ENCODE data around the gene KIF1A.

KIF1A gene

GRCh38 chr2:240796543-240797499 lies 23.2 kb downstream of the KIF1A start:
- no peak for DNase-seq

DNA sequence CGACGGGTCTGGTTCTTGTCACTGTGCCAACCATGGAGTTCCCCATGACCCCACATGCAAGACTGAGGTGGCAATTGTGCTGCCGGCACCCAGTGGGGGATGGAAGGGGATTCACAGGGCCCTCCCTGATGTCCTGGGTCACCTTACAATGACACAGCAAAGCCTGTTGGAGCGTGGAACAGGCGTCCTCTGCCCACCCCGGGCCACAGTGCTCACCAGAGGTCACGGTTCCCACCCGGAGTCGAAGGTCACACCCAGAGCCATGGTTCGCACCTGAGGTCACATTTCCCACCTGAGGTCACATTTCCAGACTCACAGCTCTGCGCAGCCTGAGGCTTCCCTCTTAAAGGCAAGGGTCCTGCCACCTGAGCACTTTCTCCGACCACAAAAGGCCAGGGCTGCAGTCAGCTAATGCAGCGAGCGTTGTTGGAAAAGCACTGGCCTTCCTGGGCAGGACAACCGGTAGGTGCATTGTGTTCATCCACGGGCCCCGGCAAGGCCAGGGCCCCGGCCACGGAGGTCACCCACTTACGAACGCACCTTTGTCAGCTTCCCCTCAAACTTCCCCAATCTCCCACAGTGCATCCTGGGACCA lies 24.0 kb downstream of the KIF1A start:
- DNase-seq: no peak

DNA sequence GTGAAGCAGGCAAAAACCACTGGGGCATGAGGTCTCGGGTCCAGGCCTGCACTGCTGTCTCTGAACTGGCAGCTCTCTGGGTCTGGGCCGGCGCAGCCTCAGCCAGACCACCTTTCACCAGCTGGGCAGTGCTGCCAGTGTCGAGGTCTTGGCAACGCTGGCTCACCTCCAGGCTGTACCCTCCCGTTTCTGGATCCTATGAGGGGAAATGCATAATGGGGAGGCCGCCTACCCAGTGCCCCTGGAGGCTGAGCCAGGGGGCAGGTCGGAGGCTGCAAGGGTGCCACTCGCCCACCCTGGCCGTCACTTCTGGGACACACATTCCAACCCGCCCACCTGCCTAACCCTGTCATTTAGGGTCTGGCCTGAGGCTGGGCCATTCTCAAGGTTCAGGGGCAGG lies 24.6 kb downstream of the KIF1A start:
- DNase-seq: no peak

DNA sequence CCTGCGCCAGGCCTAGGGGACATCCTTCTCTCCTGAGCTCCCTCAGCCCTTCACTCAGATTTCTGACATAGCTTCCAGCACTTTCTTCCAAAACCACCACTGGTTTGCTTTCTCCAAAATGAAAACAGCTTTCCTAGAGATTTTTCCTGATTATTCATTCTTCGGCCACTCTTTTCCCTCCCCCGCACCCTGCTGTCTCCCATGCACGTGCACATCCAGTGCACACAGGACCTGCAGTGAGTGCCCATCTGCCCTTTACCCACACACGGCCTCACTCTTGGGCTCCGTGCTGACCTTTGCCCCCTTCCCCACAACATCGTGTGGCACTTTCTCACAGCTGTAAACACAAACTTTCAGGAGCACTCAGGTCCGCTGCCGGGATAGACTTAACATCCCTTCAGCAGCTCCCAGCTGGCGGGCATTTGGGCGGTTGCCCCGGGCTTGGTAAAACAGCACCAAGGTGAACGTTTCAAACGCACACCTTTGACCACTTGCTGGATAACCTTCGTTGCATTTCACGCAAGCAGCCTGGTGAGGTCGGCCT lies 25.8 kb downstream of the KIF1A start:
- no peak for DNase-seq

DNA sequence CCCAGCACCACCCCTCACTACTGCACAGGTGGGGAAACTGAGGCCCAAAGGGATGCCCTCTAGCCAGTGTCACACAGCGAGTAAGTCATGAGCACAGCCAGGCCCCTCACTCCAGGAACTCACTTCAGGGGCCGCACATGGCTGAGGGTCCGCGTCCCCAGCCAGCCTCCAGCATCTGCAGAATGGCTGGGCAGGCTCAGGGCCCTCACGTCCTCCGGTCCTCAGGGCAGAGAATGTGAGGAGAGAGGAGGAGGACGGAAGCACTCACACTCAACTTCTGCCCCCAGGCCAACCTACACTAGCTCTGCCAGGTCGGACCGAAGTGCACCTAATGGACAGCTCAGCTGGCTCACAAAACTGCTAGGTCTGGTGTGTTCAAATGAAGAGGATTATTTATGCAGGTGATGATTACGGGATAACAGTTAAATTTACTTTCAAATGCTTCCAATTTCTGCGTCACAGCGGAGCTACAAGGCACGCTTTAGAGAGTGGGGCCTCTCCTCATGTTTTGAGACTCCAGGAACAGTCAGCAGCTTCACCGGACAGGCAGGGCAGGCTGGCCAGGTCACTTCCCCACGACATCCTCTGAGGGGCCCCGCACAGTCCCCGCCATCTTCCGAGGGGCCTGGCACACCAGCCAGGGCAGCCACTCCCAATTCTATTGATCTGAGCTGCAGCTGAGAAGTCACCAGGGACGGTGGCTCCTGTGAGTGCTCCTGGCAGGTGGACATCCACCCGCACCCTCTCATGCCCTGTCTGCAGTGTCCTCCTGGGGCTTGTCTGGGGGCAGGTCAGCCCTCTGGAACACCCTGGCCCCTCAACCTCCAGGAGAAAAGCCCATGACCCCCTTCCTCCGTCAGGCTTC lies 26.5 kb downstream of the KIF1A start:
- DNase-seq: no peak

- DNase-seq: no peak
These were observed 27.2 kb downstream of the KIF1A start for GRCh38 chr2:240792629-240793312.

GRCh38 chr2:240791821-240792628 lies 28.0 kb downstream of the KIF1A start:
- no peak for DNase-seq

GRCh38 chr2:240791221-240791800 lies 28.7 kb downstream of the KIF1A start:
- DNase-seq: no peak

GRCh38 chr2:240790370-240791220 lies 29.4 kb downstream of the KIF1A start:
- DNase-seq: no peak

DNA sequence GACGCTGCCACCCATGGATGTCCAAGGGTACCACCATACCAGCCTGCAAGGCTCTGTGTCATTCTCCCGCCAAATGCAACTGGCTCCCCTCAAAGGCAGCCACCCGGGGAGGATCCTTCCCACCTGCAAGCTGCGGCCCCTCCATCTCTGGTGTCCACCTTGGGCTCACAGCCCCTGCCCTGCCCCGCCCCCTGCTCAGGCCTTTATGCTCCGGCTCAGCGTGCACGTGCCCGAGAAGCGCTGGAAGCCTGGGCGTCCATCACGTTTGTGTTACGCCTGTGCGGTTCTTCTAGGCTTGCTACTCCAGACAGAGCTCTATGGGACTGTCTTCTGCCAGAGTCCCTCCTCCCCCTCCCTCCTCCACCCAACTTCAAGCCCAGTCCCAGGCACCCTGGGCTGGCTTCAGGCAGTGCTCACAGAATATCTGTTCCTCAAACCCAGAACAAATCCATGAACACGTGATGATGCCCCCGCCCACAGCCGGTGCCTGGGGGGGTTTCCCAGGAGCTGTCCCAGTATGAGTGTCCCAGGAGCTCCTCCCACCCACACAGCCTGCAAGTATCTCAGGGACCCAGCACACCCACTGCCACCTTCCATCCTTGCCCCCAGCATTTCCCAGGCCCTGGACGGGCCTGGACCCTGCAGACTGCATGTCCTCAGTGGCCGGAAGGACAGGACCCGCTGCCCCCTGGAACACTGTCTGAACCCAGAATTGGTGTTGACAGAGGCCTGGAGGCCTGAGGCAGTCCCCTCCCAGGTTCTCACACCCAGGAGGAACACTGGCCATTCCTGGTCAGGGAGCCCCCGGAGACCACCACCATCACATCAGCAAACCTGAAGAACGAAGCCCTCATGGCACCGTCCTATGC lies 30.3 kb downstream of the KIF1A start:
- no peak for DNase-seq

GRCh38 chr2:240789051-240789453 lies 31.0 kb downstream of the KIF1A start:
- no peak for DNase-seq

GRCh38 chr2:240788482-240788881 lies 31.5 kb downstream of the KIF1A start:
- no peak for DNase-seq

DNA sequence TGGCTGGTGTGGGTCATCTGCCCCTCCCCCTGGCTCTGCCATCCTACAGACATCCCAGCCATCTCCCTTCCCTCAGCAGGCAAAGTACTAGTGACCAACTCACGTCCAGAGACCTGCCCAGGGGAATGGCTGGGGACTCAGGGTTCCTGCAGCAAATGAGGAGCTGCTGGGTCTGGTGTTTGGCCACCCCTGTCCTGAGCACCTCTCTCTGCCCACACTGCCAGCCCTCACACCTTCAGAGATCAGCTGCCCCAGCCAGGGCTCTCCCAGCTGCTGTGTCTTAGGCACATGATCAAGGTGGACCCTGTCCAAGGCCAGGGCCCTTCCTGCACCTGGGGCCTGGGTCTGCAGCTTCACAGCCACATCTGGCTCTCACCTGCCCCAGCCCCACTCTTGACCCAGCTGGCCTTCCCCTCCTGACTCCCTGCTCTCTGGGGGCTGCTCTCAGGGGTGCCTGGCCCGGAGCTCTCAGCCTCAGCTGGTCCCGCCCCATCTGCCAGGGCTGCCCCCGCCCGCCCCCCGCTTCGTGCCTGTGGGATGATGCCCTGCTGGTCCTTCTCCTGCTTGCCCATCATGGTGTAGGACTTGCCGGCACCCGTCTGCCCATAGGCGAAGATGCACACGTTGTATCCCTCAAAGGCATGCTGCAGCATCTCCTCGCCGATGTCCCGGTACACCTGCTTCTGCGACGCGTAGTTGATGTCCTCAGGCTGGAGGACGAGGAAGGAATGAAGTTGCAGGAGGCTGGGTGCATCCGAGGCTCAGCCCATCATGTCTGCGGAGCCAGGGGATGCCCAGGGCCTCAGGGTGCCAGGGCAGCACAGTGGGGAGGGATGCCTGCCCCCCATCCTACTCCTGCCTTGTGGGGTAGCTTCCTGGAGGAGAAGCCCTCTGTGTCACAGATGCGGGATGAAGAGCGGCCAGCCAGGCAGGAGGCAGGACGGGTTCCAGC lies 32.2 kb downstream of the KIF1A start:
- no peak for DNase-seq

DNA sequence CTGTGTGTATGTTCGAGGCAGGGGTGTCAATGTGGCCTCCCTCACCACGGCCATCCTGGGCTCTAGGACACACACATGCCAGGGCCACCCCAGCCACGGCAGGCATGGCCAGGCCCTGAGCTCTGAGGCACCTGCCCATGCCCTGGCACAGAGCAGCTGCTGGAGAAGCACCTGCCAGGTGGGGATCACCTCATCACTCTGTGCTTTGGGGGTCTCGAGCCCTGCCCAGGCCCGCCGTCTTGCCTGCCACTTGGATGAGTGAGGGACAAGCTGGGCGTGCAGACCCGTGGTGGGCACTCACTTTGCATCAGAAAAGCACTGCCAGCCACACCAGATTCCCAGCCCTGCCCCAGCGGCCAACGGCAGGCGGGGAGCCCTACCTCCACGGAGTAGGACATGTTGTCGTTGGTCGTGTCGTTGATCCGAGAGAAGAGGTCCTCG lies 33.1 kb downstream of the KIF1A start:
- no peak for DNase-seq

- DNase-seq: no peak
These were observed 33.6 kb downstream of the KIF1A start for GRCh38 chr2:240786355-240786841.

GRCh38 chr2:240785424-240786335 lies 34.3 kb downstream of the KIF1A start:
- no peak for DNase-seq

All from CD4-positive, alpha-beta T cell treated with Interleukin-4 for 4 hours (primary cell).